T-helper 1 cell treated with Interleukin-12 subunit alpha and Interleukin-12 subunit beta and Interleukin-4 antibody, amounts not matched to agents 30 μg/mL and 1 μg/mL, for 36 hours (primary cell): Measurements from ENCODE around the gene RHOH.
A peak's percentile ranks its signal among the peaks of the same experiment; 100 is the strongest.
"Not testable (repeated sequence)": the region's sequence is repeated elsewhere in the genome, so short reads cannot be mapped to it uniquely, and the experiment has no call there.

Experiments used
- H3K27ac Mint-ChIP-seq: one replicate; pipeline ENCODE4 v1.8.0; 2021; ENCODE audit warnings: mild to moderate bottlenecking, mixed read lengths
- H3K27me3 Mint-ChIP-seq: one replicate; pipeline ENCODE4 v1.8.0; 2021; ENCODE audit warnings: low read depth, mixed read lengths
- H3K36me3 Mint-ChIP-seq: one replicate; pipeline ENCODE4 v1.8.0; 2021; ENCODE audit warnings: low read depth, mixed read lengths
- H3K4me1 Mint-ChIP-seq: one replicate; pipeline ENCODE4 v1.8.0; 2021; ENCODE audit warnings: low read depth, mixed read lengths
- H3K4me3 Mint-ChIP-seq: one replicate; pipeline ENCODE4 v1.8.0; 2021; ENCODE audit warnings: mild to moderate bottlenecking, moderate library complexity, mixed read lengths
- H3K9me3 Mint-ChIP-seq: one replicate; pipeline ENCODE4 v1.8.0; 2021; ENCODE audit warnings: mixed read lengths

The RHOH gene, protein sequence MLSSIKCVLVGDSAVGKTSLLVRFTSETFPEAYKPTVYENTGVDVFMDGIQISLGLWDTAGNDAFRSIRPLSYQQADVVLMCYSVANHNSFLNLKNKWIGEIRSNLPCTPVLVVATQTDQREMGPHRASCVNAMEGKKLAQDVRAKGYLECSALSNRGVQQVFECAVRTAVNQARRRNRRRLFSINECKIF

GRCh38 chr4:40196724-40197281, at the start of gene RHOH:
Gene RHOH (plus strand): TSS chr4:40197031. CDS start chr4:40243387, 46,356 bp downstream.
- Mint-ChIP-seq H3K36me3 (peaks cover 43% of the 10 kb centered on the region), H3K27ac (peak within 1 kb of the TSS; percentile 98), H3K4me1 (peaks cover 56% of the 10 kb centered on the region), H3K4me3 (peak within 1 kb of the TSS; percentile 97), H3K9me3 (no peaks in the 10 kb centered on the region), H3K27me3 (no peaks in the 10 kb centered on the region)

GRCh38 chr4:40147490-40147889, 49.3 kb upstream of the RHOH start:
- H3K36me3 Mint-ChIP-seq, result peaks cover 39% of the 10 kb centered on the region
- not testable (repeated sequence) for H3K27ac Mint-ChIP-seq, H3K4me1 Mint-ChIP-seq, H3K4me3 Mint-ChIP-seq, H3K27me3 Mint-ChIP-seq
- peaks cover 14% of the 10 kb centered on the region for H3K9me3 Mint-ChIP-seq

- no peak overlapping the region for H3K4me3 Mint-ChIP-seq
- H3K27ac Mint-ChIP-seq, result peak overlapping the region; percentile 36
- H3K9me3 Mint-ChIP-seq, result peaks cover 14% of the 10 kb centered on the region
- peaks cover 33% of the 10 kb centered on the region for H3K36me3 Mint-ChIP-seq
- H3K4me1 Mint-ChIP-seq, result peaks cover 16% of the 10 kb centered on the region
- H3K27me3 Mint-ChIP-seq, result no peaks in the 10 kb centered on the region
These were observed 46.9 kb upstream of the RHOH start for GRCh38 chr4:40149960-40150385.

GRCh38 chr4:40150932-40151331, 45.9 kb upstream of the RHOH start:
- Mint-ChIP-seq H3K9me3 (peaks cover 14% of the 10 kb centered on the region), H3K27ac (no peak overlapping the region), H3K4me3 (no peak overlapping the region), H3K27me3 (no peaks in the 10 kb centered on the region), H3K4me1 (peaks cover 16% of the 10 kb centered on the region), H3K36me3 (peaks cover 33% of the 10 kb centered on the region)

GRCh38 chr4:40152637-40153036, 44.2 kb upstream of the RHOH start:
- Mint-ChIP-seq H3K27me3 (no peaks in the 10 kb centered on the region), H3K4me3 (no peak overlapping the region), H3K4me1 (peaks cover 16% of the 10 kb centered on the region), H3K27ac (no peak overlapping the region), H3K9me3 (peaks cover 14% of the 10 kb centered on the region), H3K36me3 (peaks cover 30% of the 10 kb centered on the region)

DNA sequence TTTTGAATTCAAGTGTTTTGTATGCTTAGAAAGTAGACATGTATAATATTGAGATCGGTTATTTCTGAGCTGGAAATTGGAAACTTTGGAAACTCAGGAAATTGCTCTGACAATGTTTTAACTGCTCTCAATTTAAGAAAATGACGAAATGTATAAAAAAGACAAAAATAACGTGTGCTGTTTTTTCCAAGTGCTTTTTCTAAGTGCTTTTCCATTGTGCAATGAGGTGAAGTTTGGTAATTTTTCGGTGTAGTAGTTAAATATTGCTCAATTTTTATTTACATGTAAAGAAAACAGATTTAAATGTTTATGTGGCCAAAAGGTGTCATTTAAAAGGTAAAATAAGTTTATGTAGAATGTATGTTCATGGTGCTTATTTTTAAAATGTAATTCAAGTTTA, 39.4 kb upstream of the RHOH start:
- Mint-ChIP-seq H3K9me3 (no peaks in the 10 kb centered on the region), H3K27ac (no peak overlapping the region), H3K27me3 (no peaks in the 10 kb centered on the region), H3K4me3 (no peak overlapping the region), H3K36me3 (peaks cover 23% of the 10 kb centered on the region), H3K4me1 (peaks cover 8% of the 10 kb centered on the region)

GRCh38 chr4:40160258-40160657, 36.6 kb upstream of the RHOH start:
- Mint-ChIP-seq H3K36me3 (peaks cover 28% of the 10 kb centered on the region), H3K4me3 (no peak overlapping the region), H3K27ac (no peak overlapping the region), H3K4me1 (peaks cover 4% of the 10 kb centered on the region), H3K27me3 (no peaks in the 10 kb centered on the region), H3K9me3 (no peaks in the 10 kb centered on the region)

- peaks cover 10% of the 10 kb centered on the region for H3K9me3 Mint-ChIP-seq
- no peak overlapping the region for H3K27ac Mint-ChIP-seq
- no peak overlapping the region for H3K4me3 Mint-ChIP-seq
- peaks cover 7% of the 10 kb centered on the region for H3K4me1 Mint-ChIP-seq
- no peaks in the 10 kb centered on the region for H3K27me3 Mint-ChIP-seq
- peaks cover 35% of the 10 kb centered on the region for H3K36me3 Mint-ChIP-seq
These were observed 32.4 kb upstream of the RHOH start for GRCh38 chr4:40164459-40164858.

DNA sequence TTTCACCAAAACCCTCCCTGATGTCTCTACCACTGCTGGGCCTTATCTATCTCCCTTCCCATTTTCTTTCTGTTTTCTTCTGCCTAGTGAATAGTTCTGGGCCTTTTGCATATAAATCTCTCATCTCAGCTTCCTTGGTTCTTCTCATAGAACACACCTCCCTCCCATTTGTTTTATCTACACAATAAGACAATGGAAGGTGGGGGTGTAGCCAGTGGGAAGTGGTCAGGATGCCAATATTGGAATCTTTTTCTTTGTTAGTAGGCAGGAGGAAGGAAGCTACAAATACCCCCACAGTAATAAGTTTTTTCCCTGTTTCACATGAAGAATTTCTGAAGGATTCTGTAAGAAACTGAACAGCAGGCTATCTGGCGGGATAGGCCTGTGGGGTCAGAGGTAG, 30.9 kb upstream of the RHOH start:
- peaks cover 7% of the 10 kb centered on the region for H3K4me1 Mint-ChIP-seq
- H3K4me3 Mint-ChIP-seq, result no peak overlapping the region
- peaks cover 10% of the 10 kb centered on the region for H3K9me3 Mint-ChIP-seq
- no peaks in the 10 kb centered on the region for H3K27me3 Mint-ChIP-seq
- H3K36me3 Mint-ChIP-seq, result peaks cover 33% of the 10 kb centered on the region
- H3K27ac Mint-ChIP-seq, result no peak overlapping the region

DNA sequence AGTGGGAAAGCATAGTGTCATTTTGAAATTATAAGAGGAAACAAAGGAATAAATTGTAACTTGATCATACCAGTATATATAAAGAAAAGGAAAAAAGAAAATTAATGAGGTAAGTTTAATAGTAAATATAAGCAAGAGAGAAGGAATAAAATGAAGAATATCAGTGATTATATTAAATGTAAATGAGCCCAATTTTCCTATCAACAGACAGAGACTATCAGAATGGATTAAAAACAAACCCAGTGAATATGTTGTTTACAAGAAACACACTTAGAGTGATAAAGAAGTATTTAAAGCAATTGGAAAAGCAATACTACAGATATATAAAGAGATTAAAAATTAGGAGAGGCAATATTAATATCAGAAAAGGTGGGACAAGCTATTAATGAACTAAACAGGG, 28.8 kb upstream of the RHOH start:
- H3K4me1 Mint-ChIP-seq, result peaks cover 13% of the 10 kb centered on the region
- no peak overlapping the region for H3K4me3 Mint-ChIP-seq
- no peaks in the 10 kb centered on the region for H3K27me3 Mint-ChIP-seq
- no peak overlapping the region for H3K27ac Mint-ChIP-seq
- peaks cover 10% of the 10 kb centered on the region for H3K9me3 Mint-ChIP-seq
- peaks cover 30% of the 10 kb centered on the region for H3K36me3 Mint-ChIP-seq

GRCh38 chr4:40170588-40170987, 26.2 kb upstream of the RHOH start:
- H3K4me1 Mint-ChIP-seq, result peaks cover 17% of the 10 kb centered on the region
- no peak overlapping the region for H3K4me3 Mint-ChIP-seq
- no peak overlapping the region for H3K27ac Mint-ChIP-seq
- H3K9me3 Mint-ChIP-seq, result peaks cover 10% of the 10 kb centered on the region
- no peaks in the 10 kb centered on the region for H3K27me3 Mint-ChIP-seq
- peaks cover 19% of the 10 kb centered on the region for H3K36me3 Mint-ChIP-seq

- H3K4me3 Mint-ChIP-seq, result peak overlapping the region; percentile 48
- H3K27me3 Mint-ChIP-seq, result peaks cover 3% of the 10 kb centered on the region
- H3K4me1 Mint-ChIP-seq, result peaks cover 19% of the 10 kb centered on the region
- H3K27ac Mint-ChIP-seq, result no peak overlapping the region
- H3K9me3 Mint-ChIP-seq, result no peaks in the 10 kb centered on the region
- H3K36me3 Mint-ChIP-seq, result peaks cover 8% of the 10 kb centered on the region
These were observed 23.4 kb upstream of the RHOH start for GRCh38 chr4:40173470-40173875.

GRCh38 chr4:40176602-40177001, 20.2 kb upstream of the RHOH start:
- H3K4me1 Mint-ChIP-seq, result peaks cover 22% of the 10 kb centered on the region
- no peak overlapping the region for H3K4me3 Mint-ChIP-seq
- H3K27me3 Mint-ChIP-seq, result peaks cover 3% of the 10 kb centered on the region
- H3K36me3 Mint-ChIP-seq, result peaks cover 3% of the 10 kb centered on the region
- H3K9me3 Mint-ChIP-seq, result peaks cover 3% of the 10 kb centered on the region
- no peak overlapping the region for H3K27ac Mint-ChIP-seq

DNA sequence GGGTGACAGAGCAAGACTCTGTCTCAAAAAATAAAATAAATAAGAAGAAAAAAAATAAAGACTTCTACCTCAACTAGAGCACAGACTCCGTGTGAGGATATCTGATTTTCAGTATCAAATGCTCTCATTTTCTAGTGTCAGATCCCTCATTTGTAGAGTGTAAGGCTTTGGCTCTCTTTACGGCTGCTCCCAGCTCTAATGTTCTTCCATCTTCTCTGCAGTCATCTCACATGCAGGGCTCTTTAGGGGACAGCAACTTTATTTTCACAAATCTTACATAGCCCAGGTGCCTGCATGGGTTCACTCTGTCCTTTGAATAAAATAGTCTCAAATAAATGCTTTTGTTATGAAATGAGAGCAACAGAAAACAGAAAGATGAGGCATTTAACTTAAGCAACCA, 19.2 kb upstream of the RHOH start:
- Mint-ChIP-seq H3K36me3 (peaks cover 2% of the 10 kb centered on the region), H3K27me3 (peaks cover 3% of the 10 kb centered on the region), H3K4me1 (peaks cover 22% of the 10 kb centered on the region), H3K9me3 (peaks cover 3% of the 10 kb centered on the region), H3K4me3 (no peak overlapping the region), H3K27ac (no peak overlapping the region)

DNA sequence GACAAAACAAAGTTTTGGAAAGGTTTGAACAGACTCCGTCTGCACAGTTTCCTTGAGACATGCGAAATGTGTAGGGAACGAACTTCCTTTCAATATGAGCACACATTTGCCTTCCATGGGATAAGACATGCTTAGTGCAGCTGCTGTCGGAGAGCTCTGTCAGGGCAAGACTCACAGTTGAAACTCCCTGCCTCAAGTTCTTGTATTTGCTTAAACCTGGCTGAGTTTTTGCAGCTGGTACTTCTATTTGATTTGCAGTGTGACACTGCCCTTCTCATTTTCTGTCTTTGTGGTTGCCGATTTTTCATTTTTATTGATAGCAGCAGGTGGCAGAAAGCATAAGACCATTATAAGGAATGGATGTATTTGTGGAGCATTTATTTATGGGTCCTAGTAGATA, 18.2 kb upstream of the RHOH start:
- peaks cover 3% of the 10 kb centered on the region for H3K9me3 Mint-ChIP-seq
- no peak overlapping the region for H3K27ac Mint-ChIP-seq
- H3K27me3 Mint-ChIP-seq, result peaks cover 3% of the 10 kb centered on the region
- peaks cover 15% of the 10 kb centered on the region for H3K4me1 Mint-ChIP-seq
- peaks cover 2% of the 10 kb centered on the region for H3K36me3 Mint-ChIP-seq
- H3K4me3 Mint-ChIP-seq, result no peak overlapping the region
